Motor neuron (in vitro differentiated cells): ENCODE measurements around the gene THOC5. TPM values are rescaled to one million over a fixed set of nuclear protein-coding genes. Genes with fewer than 3 reads are reported as not detected.
A peak's percentile ranks its signal among the peaks of the same experiment; 100 is the strongest.
"Not testable (repeated sequence)": the region's sequence is repeated elsewhere in the genome, so short reads cannot be mapped to it uniquely, and the experiment has no call there.

Experiments used
- ATAC-seq, 8 experiments: fragments of 200-7000 bp; cut with Tn5 transposase; replicated peaks in 6 of 8; 2 replicates each; pipeline ENCODE4 v1.8.0; 2021; ENCODE audit warnings: mild to moderate bottlenecking in 8 of 8, moderate library complexity in 8 of 8
- H3K27ac ChIP-seq, 2 donors: fragments of 250-450 bp; sonication (Bioruptor Pico); 2 replicates each; pipeline ENCODE4 v1.9.0; 2021; ENCODE audit warnings: antibody characterized with exemption in 2 of 2, mild to moderate bottlenecking in 2 of 2, moderate library complexity in 1 of 2
- H3K4me1 ChIP-seq, 2 donors: fragments of 250-450 bp; sonication (Bioruptor Pico); replicated peaks in 1 of 2; 2 replicates each; pipeline ENCODE4 v1.6.1; 2021; ENCODE audit warnings: antibody characterized with exemption in 2 of 2, mild to moderate bottlenecking in 2 of 2, moderate library complexity in 1 of 2
- H3K4me3 ChIP-seq, 5 donors: fragments of 250-450 bp; sonication (Bioruptor Pico); 2 replicates each; pipeline ENCODE4 v1.9.0; 2021; ENCODE audit warnings: antibody characterized with exemption in 5 of 5, mild to moderate bottlenecking in 5 of 5, moderate library complexity in 4 of 5
- WGBS, 10 experiments: fragments of 450-650 bp; shearing (Covaris generic); methylation state at CpG; one replicate each; pipeline ENCODE4 v1.0.0; 2022; 5-methylcytosine and 5-hydroxymethylcytosine counted together
- in situ Hi-C, 9 experiments: fragments of 400-800 bp; cut with MboI; loops; one replicate each; pipeline ENCODE4 v1.15.0; 2021; ENCODE audit warnings: low sequenced_read_pairs in 9 of 9, low pct_unique_long_range_greater_than_20kb in 2 of 9; ENCODE audit not compliant: unreplicated experiment in 9 of 9
- total RNA-seq, 8 experiments: library from RNA; unstranded; fragments of 300-600 nt; gene quantifications; 2 replicates each; pipeline versions ENCODE4 v1.2.3 to v1.2.4, GENCODE V29; 2022

The THOC5 gene
- 10 to 100 TPM; 24.1 to 85.2 (median 44.1) TPM for total RNA-seq

DNA sequence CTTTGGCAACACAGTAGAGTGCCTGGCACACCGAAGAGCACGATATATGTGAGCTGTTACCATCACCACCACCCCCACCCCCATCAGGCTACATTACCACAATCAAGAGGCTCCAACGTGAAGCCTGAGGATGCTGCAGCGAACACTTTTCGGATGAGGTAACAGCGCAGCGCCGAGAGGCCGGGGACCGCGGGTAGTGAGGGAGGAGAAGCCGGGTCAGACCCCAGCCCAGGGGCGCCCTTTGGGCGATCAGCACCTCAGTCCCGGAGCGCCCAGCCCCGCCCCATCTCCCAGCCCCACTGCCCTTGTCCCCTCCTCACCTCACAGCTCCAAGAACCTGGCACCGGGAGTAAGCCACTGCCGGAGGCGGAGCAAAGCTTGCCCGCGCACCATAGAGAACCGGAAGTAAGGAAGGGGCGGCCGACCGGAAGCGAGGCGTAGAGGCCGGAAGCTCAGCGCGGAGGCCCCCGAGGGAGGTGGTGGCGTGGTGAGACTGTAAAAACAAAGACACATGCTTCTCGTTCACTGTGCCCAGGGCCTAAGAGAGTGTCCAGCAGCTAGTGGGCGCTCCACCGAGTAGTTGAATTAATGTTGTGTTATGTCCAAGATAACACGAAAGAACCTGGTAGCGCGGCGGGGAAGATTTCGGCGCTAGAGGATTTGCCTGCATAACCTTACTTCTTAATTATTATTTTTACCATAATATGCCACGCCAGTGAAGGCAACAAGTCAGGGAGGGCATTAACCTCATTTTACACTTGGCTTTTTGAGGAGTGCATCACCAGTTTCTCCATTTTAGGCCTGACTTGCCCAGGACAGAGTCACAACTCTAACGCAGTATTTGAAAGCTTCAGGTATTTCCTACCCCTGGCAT lies at the start of gene THOC5:
THOC5 (minus strand) TSS at position 407 of the 874 bp plus-strand sequence. CDS start 4,610 bp downstream, outside the sequence.
- Histone ChIP-seq H3K27ac (peak within 1 kb of the TSS; percentile 82 to 94), H3K4me1 (peaks cover 7 to 8% of the 10 kb centered on the region in 2 donors), H3K4me3 (peak within 1 kb of the TSS; percentile 53 to 90 (median 71))
- WGBS, 10 experiments = 0 to 60% (median 3%) methylated on average over 1 to 20 of the region's 44 CpGs; no CpG with 5 or more reads in 1 of the 10 experiments
- ATAC-seq = peak; percentile 96 to 99 (median 99)
- in situ Hi-C loops = no loop called here

DNA sequence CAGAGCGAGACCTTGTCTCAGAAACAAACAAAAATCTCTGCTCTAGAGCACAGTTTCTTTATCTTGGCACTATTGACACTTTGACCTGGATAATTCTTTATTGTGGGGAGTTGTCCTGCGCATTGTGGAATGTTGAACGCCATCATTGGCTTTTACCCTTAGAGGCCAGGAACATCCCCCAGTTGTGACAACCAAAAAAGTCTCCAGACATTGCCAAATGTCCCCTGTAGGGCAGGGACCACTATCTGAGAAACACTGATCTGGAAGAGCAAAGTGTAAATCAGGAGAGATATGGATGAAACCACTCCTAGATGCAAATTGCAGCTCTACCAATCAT lies 45.1 kb upstream of the THOC5 start:
- Histone ChIP-seq H3K27ac (no peak overlapping the region), H3K4me1 (no peaks in the 10 kb centered on the region), H3K4me3 (no peak overlapping the region)
- in situ Hi-C loops = no loop called here
- no peak for ATAC-seq
- WGBS, 10 experiments = 83 to 100% (median 100%) methylated on average over 1 to 3 of the region's 3 CpGs; no CpG with 5 or more reads in 2 of the 10 experiments

DNA sequence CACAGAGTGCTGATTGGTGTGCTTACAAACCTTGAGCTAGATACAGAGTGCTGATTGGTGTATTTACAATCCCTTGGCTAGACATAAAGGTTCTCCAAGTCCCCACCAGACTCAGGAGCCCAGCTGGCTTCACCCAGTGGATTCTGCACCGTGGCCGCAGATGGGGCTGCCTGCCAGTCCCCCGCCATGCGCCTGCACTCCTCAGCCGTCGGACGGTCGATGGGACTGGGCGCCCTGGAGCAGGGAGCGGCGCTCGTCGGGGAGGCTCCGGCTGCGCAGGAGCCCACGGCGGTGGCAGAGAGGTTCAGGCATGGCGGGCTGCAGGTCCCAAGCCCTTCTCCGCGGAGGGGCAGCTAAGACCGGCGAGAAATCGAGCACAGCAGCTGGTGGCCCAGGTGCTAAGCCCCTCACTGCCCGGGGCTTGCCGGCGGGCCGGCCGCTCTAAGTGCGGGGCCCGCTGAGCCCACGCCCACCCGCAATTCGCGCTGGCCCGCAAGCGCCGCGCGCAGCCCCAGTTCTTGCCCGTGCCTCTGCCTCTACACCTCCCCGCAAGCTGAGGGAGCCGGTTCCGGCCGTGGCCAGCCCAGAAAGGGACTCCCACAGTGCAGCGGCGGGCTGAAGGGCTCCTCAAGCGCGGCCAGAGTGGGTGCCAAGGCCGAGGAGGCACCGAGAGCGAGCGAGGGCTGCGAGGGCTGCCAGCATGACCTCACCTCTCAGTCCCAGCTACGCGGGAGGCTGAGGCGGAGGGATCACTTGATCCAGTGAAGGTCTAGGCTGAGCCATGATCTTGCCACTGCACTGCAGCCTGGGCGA lies 44.5 kb upstream of the THOC5 start:
- H3K4me1 ChIP-seq, in situ Hi-C loops, H3K4me3 ChIP-seq, H3K27ac ChIP-seq, ATAC-seq: not testable (repeated sequence)
- 83 to 97% (median 92%) methylated on average over 5 to 13 of the region's 57 CpGs; no CpG with 5 or more reads in 7 of the 10 experiments for WGBS, 10 experiments

DNA sequence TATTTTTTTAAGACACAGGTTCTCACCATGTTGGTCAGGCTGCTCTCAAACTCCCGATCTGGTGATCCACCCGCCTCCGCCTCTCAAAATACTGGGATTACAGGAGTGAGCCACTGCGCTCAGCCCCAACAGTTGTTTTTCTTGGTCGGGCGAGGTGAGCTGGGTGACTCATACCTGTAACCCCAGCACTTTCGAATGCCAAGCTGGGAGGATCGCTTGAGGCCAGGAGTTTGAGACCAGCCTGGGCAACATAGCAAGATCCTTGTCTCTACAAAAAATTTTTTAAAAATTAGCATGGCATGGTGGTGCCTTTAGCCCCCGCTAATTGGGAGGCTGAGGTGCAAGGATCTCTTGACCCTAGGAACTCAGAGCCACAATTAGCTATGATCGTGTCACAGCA lies 42.9 kb upstream of the THOC5 start:
- in situ Hi-C loops = no loop called here
- Histone ChIP-seq H3K4me1 (no peaks in the 10 kb centered on the region), H3K27ac (no peak overlapping the region), H3K4me3 (no peak overlapping the region)
- 83 to 100% (median 95%) methylated on average over 1 to 7 of the region's 10 CpGs; no CpG with 5 or more reads in 4 of the 10 experiments for WGBS, 10 experiments
- no peak for ATAC-seq

DNA sequence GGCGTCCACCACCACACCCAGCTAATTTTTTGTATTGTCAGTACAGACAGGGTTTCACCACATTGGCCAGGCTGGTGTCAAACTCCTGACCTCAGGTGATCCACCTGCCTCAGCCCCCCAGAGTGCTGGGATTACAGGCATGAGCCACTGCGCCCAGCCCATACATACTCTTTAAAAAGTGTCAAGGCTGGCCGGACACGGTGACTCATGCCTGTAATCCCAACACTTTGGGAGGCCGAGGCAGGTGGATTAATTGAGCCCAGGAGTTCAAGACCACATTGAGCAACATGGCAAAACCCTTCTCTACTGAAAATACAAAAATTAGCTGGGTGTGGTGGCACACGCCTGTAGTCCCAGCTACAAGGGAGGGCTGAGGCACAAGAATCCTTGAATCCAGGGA lies 40.9 kb upstream of the THOC5 start:
- H3K27ac ChIP-seq, H3K4me1 ChIP-seq, ATAC-seq, in situ Hi-C loops, H3K4me3 ChIP-seq: not testable (repeated sequence)
- WGBS, 10 experiments = 77 to 100% (median 92%) methylated on average over 2 to 4 of the region's 6 CpGs; no CpG with 5 or more reads in 3 of the 10 experiments

DNA sequence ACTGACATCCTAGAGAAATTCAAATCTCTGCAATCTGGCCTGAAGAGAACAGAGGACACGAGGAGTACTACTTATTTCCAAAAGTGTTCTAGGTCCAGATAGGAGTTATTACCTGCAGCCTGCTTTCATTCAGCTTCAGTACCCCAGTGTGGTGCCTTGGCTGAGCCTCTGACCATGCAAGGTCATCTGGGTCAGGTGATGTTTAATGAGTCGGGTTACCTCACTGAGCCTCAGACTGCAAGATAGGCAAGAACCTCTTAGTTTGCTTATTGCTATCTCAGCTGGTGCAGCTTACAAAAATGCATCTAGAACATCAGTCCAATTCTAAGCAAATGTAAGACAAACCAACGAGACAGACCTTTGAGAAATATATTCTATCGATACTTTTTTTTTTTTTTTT lies 40.4 kb upstream of the THOC5 start:
- in situ Hi-C loops = no loop called here
- ATAC-seq = no peak
- Histone ChIP-seq H3K27ac (no peak overlapping the region), H3K4me1 (peaks cover 0 to 3% of the 10 kb centered on the region in 2 donors), H3K4me3 (no peak overlapping the region)
- WGBS, 10 experiments = 49 to 100% (median 80%) methylated on average over 2 to 4 of the region's 4 CpGs; no CpG with 5 or more reads in 2 of the 10 experiments

DNA sequence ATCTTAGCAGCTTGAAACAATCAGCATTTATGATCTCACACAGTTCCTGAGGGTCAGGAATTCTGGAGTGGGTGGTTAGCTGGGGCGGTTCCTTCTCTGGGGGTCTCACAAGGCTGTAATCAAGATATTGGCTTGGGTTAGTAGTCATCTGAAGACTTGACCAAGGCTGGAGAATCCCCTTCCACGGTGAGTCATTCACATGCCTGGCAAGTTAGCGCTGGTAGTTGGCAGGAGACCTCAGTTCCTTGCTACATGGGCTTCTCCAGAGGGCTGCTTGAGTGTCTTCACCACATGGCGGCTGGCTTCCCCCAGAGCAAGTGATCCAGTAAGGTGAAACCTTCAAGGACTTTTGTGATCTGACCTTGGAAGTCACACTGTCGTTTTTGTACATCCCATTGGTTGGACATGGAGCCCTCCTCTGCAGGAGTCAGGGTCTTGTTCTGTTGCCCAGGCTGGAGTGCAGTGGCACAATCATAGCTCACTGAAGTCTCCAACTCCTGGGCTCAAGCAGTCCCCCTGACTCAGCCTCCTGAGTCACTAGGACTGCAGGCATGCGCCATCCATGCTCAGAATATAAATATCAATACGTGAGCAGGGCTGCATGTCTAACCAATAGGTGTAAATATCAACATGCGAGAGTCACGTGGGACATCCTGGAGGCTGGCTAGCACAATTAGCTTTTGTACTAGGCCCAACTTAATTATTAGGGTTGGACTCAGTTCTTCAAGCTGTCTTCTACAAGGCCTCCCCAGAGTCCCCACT lies 34.6 kb upstream of the THOC5 start:
- peak in 6 of 8 experiments; percentile 50 to 81 (median 79) for ATAC-seq
- 0 to 90% (median 61%) methylated on average over 1 to 8 of the region's 9 CpGs; no CpG with 5 or more reads in 1 of the 10 experiments for WGBS, 10 experiments
- peak overlapping the region in 1 of 2 donors; percentile 55 for H3K27ac ChIP-seq

DNA sequence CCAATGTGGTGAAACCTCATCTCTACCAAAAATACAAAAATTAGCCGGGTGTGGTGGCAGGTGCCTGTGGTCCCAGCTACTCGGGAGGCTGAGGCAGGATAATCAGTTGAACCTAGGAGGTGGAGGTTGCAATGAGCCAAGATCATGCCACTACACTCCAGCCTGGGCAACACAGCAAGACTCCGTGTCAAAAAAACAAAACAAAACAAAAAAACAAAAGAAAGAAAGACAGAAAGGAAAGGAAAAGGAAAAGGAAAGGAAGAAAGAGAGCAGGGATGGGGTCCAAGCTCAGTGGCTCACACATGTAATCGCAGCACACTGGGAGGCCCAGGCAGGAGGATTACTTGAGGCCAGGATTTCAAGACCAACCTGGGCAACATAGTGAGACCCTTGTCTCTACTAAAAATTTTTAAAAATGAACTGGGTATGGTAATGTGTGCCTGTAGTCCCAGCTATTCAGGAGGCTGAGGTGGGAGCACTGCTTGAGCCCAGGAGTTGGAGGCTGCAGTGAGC lies 32.7 kb upstream of the THOC5 start:
- WGBS, 10 experiments = 60 to 98% (median 83%) methylated on average over 1 to 4 of the region's 4 CpGs; no CpG with 5 or more reads in 2 of the 10 experiments
- in situ Hi-C loops, H3K27ac ChIP-seq, H3K4me3 ChIP-seq, ATAC-seq: not testable (repeated sequence)
- H3K4me1 ChIP-seq = peaks cover 15 to 16% of the 10 kb centered on the region in 2 donors

More for the DNA sequence above, 34.6 kb upstream of the THOC5 start:
- H3K4me1 ChIP-seq = peaks cover 8 to 16% of the 10 kb centered on the region in 2 donors
- H3K4me3 ChIP-seq = no peak overlapping the region
- in situ Hi-C loops = no loop called here

DNA sequence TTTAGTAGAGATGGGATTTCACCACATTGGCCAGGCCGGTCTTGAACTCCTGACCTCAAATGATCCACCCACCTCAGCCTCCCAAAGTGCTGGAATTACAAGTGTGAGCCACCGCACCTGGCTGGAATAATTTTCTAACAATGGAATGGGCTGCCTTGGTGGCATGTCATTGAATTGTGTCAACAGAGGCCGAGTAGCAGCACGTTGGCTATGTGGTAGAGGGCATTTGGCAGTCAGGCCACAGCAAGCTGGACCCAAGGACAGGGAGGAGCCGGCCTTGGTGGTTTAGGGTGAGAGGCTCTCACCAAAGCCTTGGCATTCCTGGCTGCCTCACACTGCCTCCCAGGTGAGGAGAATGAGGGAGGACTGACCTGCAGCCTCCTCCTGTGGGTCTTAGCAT lies 31.4 kb upstream of the THOC5 start:
- Histone ChIP-seq H3K4me1 (peaks cover 16 to 18% of the 10 kb centered on the region in 2 donors), H3K27ac (no peak overlapping the region), H3K4me3 (no peak overlapping the region)
- in situ Hi-C loops = no loop called here
- WGBS, 10 experiments = 69 to 94% (median 82%) methylated on average over 1 to 5 of the region's 5 CpGs; no CpG with 5 or more reads in 4 of the 10 experiments
- ATAC-seq = no peak

DNA sequence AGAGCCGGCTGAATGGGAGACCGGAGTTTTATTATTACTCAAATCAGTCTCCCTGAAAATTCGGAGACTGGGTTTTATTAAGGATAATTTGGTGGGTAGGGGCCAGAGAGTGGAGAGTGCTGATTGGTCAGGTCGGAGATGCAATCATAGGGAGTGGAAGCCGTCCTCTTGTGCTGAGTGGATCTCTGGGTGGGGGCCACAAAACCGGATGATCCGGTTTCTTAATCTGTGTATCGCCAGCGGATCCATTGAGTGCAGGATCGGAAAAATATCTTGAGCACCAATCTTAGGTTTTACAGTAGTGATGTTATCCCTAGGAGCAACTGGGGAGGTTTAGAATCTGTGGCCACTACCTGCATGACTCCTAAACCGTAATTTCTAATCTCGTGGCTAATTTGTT lies 28.2 kb upstream of the THOC5 start:
- no peak overlapping the region for H3K27ac ChIP-seq
- ATAC-seq = no peak
- 48 to 100% (median 80%) methylated on average over 3 to 10 of the region's 12 CpGs; no CpG with 5 or more reads in 2 of the 10 experiments for WGBS, 10 experiments
- peak overlapping the region in 3 of 5 donors; percentile 46 to 71 (median 53) for H3K4me3 ChIP-seq
- peaks cover 0 to 13% of the 10 kb centered on the region in 2 donors for H3K4me1 ChIP-seq
- in situ Hi-C loops = no loop called here

DNA sequence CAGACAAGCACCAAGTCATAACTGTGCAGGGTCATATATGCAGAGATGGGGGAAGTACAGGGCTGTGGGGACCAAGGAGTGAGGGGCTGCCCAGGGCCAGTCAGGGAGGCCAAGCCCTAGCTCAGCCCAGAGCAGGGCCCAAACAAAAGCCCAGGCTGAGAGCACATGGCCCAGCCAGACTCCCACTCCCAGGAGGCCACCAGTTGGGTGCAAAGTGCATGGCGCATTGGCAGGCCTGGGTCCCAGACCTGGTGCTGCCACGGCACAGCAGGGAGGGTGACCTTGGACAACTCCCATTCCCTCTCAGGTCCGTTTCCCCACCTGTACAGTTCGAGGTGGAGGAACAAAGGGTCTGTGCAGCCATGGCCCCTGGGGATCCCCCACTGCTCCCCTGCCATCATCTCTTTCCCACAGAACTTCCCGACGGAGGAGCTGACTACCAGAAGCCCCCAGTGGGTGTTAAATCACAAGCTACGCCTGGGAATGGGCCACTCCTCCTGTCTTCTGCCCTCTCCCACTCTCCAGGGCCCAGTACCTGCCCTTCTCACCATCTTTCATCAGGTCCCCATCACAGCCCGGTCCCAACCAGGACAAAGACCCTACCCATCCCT lies 26.7 kb upstream of the THOC5 start:
- H3K4me1 ChIP-seq = peaks cover 0 to 13% of the 10 kb centered on the region in 2 donors
- H3K4me3 ChIP-seq = peak overlapping the region; percentile 46 to 71 (median 64)
- 17 to 23% (median 20%) methylated on average over 1 to 5 of the region's 8 CpGs; no CpG with 5 or more reads in 5 of the 10 experiments for whole genome bisulfite sequencing, 10 experiments
- H3K27ac ChIP-seq = peak overlapping the region; percentile 79 to 80
- peak; percentile 21 to 73 (median 36) for ATAC-seq
- in situ Hi-C loops = no loop called here
